Measurements from ENCODE around the gene DLX2.
"Not testable (repeated sequence)": the region's sequence is repeated elsewhere in the genome, so short reads cannot be mapped to it uniquely, and the experiment has no call there.

The DLX2 gene

GRCh38 chr2:172114579-172114978 lies 11.9 kb upstream of the DLX2 start:
- Mint-ChIP-seq H3K27ac (no peak overlapping the region), H3K36me3 (ENCODE audit: low read depth) (no peaks in the 10 kb centered on the region), H3K4me1 (ENCODE audit: low read depth) (no peaks in the 10 kb centered on the region), H3K27me3 (ENCODE audit: low read depth) (peaks cover 43% of the 10 kb centered on the region), H3K9me3 (no peaks in the 10 kb centered on the region), H3K4me3 (no peak overlapping the region)

GRCh38 chr2:172114176-172114575 lies 11.5 kb upstream of the DLX2 start:
- not testable (repeated sequence) for H3K27ac Mint-ChIP-seq; H3K36me3 Mint-ChIP-seq (ENCODE audit: low read depth); H3K9me3 Mint-ChIP-seq; H3K4me3 Mint-ChIP-seq; H3K4me1 Mint-ChIP-seq (ENCODE audit: low read depth)
- H3K27me3 Mint-ChIP-seq (ENCODE audit: low read depth), result peaks cover 47% of the 10 kb centered on the region

GRCh38 chr2:172113617-172114016 lies 10.9 kb upstream of the DLX2 start:
- no peaks in the 10 kb centered on the region for H3K36me3 Mint-ChIP-seq (ENCODE audit: low read depth)
- no peak overlapping the region for H3K27ac Mint-ChIP-seq
- no peaks in the 10 kb centered on the region for H3K4me1 Mint-ChIP-seq (ENCODE audit: low read depth)
- peaks cover 46% of the 10 kb centered on the region for H3K27me3 Mint-ChIP-seq (ENCODE audit: low read depth)
- no peak overlapping the region for H3K4me3 Mint-ChIP-seq
- H3K9me3 Mint-ChIP-seq, result no peaks in the 10 kb centered on the region

- Mint-ChIP-seq H3K9me3 (no peaks in the 10 kb centered on the region), H3K27ac (no peak overlapping the region), H3K4me3 (no peak overlapping the region), H3K4me1 (ENCODE audit: low read depth) (peaks cover 12% of the 10 kb centered on the region), H3K36me3 (ENCODE audit: low read depth) (peaks cover 5% of the 10 kb centered on the region), H3K27me3 (ENCODE audit: low read depth) (peaks cover 71% of the 10 kb centered on the region)
Measured at GRCh38 chr2:172109988-172110811, 7.5 kb upstream of the DLX2 start.

GRCh38 chr2:172109256-172109987 lies 6.7 kb upstream of the DLX2 start:
- no peak overlapping the region for H3K27ac Mint-ChIP-seq
- no peaks in the 10 kb centered on the region for H3K9me3 Mint-ChIP-seq
- H3K27me3 Mint-ChIP-seq (ENCODE audit: low read depth), result peaks cover 74% of the 10 kb centered on the region
- peaks cover 12% of the 10 kb centered on the region for H3K4me1 Mint-ChIP-seq (ENCODE audit: low read depth)
- H3K36me3 Mint-ChIP-seq (ENCODE audit: low read depth), result peaks cover 5% of the 10 kb centered on the region
- no peak overlapping the region for H3K4me3 Mint-ChIP-seq

GRCh38 chr2:172108587-172108930 lies 5.9 kb upstream of the DLX2 start:
- Mint-ChIP-seq H3K4me1 (ENCODE audit: low read depth) (peaks cover 18% of the 10 kb centered on the region), H3K4me3 (no peak overlapping the region)

GRCh38 chr2:172107690-172108586 lies 5.2 kb upstream of the DLX2 start:
- peaks cover 18% of the 10 kb centered on the region for H3K4me1 Mint-ChIP-seq (ENCODE audit: low read depth)
- H3K27ac Mint-ChIP-seq, result no peak overlapping the region
- H3K9me3 Mint-ChIP-seq, result no peaks in the 10 kb centered on the region
- H3K4me3 Mint-ChIP-seq, result no peak overlapping the region
- H3K27me3 Mint-ChIP-seq (ENCODE audit: low read depth), result peaks cover 82% of the 10 kb centered on the region
- peaks cover 5% of the 10 kb centered on the region for H3K36me3 Mint-ChIP-seq (ENCODE audit: low read depth)

More at GRCh38 chr2:172108587-172108930, 5.9 kb upstream of the DLX2 start:
- Mint-ChIP-seq H3K27me3 (ENCODE audit: low read depth) (peaks cover 81% of the 10 kb centered on the region), H3K9me3 (no peaks in the 10 kb centered on the region), H3K27ac (no peak overlapping the region), H3K36me3 (ENCODE audit: low read depth) (peaks cover 5% of the 10 kb centered on the region)

GRCh38 chr2:172106108-172106961 lies 3.6 kb upstream of the DLX2 start:
- Mint-ChIP-seq H3K4me3 (peak overlapping the region; percentile 64), H3K27me3 (ENCODE audit: low read depth) (peaks cover 81% of the 10 kb centered on the region), H3K4me1 (ENCODE audit: low read depth) (peaks cover 27% of the 10 kb centered on the region), H3K27ac (no peak overlapping the region), H3K9me3 (no peaks in the 10 kb centered on the region), H3K36me3 (ENCODE audit: low read depth) (peaks cover 7% of the 10 kb centered on the region)

GRCh38 chr2:172105471-172106107 lies 2.9 kb upstream of the DLX2 start:
- H3K27me3 Mint-ChIP-seq (ENCODE audit: low read depth), result peaks cover 89% of the 10 kb centered on the region
- H3K36me3 Mint-ChIP-seq (ENCODE audit: low read depth), result peaks cover 7% of the 10 kb centered on the region
- H3K4me1 Mint-ChIP-seq (ENCODE audit: low read depth), result peaks cover 29% of the 10 kb centered on the region
- no peaks in the 10 kb centered on the region for H3K9me3 Mint-ChIP-seq
- H3K27ac Mint-ChIP-seq, result peak overlapping the region; percentile 34
- H3K4me3 Mint-ChIP-seq, result peak overlapping the region; percentile 33

- Mint-ChIP-seq H3K27ac (peak overlapping the region; percentile 73), H3K36me3 (ENCODE audit: low read depth) (peaks cover 8% of the 10 kb centered on the region), H3K4me1 (ENCODE audit: low read depth) (peaks cover 31% of the 10 kb centered on the region)
Measured at GRCh38 chr2:172103471-172104272, 972 bp upstream of the DLX2 start.

GRCh38 chr2:172101821-172102390 lies 794 bp downstream of the DLX2 start:
- H3K4me1 Mint-ChIP-seq (ENCODE audit: low read depth), result peaks cover 29% of the 10 kb centered on the region
- peak overlapping the region; percentile 75 for H3K27ac Mint-ChIP-seq
- peaks cover 7% of the 10 kb centered on the region for H3K36me3 Mint-ChIP-seq (ENCODE audit: low read depth)
- H3K27me3 Mint-ChIP-seq (ENCODE audit: low read depth), result peaks cover 88% of the 10 kb centered on the region
- peak overlapping the region; percentile 81 for H3K4me3 Mint-ChIP-seq
- no peaks in the 10 kb centered on the region for H3K9me3 Mint-ChIP-seq

More at GRCh38 chr2:172103471-172104272, 972 bp upstream of the DLX2 start:
- peaks cover 88% of the 10 kb centered on the region for H3K27me3 Mint-ChIP-seq (ENCODE audit: low read depth)
- peak overlapping the region; percentile 77 for H3K4me3 Mint-ChIP-seq
- H3K9me3 Mint-ChIP-seq, result no peaks in the 10 kb centered on the region

GRCh38 chr2:172100935-172101820 lies 1.5 kb downstream of the DLX2 start:
- Mint-ChIP-seq H3K4me1 (ENCODE audit: low read depth) (peaks cover 32% of the 10 kb centered on the region), H3K27me3 (ENCODE audit: low read depth) (peaks cover 87% of the 10 kb centered on the region), H3K27ac (peak overlapping the region; percentile 75), H3K9me3 (no peaks in the 10 kb centered on the region), H3K4me3 (peak overlapping the region; percentile 81), H3K36me3 (ENCODE audit: low read depth) (peaks cover 7% of the 10 kb centered on the region)
